ENCODE results near the gene SORL1. TPM values are rescaled to one million over a fixed set of nuclear protein-coding genes. Genes with fewer than 3 reads are reported as not detected.

SORL1 gene
- total and polyA plus RNA-seq, 2 of the 8 experiments (the other 6 are each of a cell fraction or from before 2014, with no cell fraction given) = 38.1 to 65.5 TPM

- Histone ChIP-seq H4K8ac (ENCODE audit: extremely low read depth, insufficient read depth, low read length) (no peak overlapping the region), H3K56ac (replicated peaks; ENCODE audit: insufficient read length, low read depth, low read length) (no peak overlapping the region), H3K4ac (replicated peaks; ENCODE audit: insufficient read length, low read depth, low read length) (no peak overlapping the region), H3K4me1 (replicated peaks in 1 of 4; ENCODE audit: control insufficient read depth in 3 of 4, insufficient read depth in 4 of 4, low read length in 3 of 4) (peaks cover 0 to 5% (median 2%) of the 10 kb centered on the region in 4 experiments; a peak in 2 of 7 replicates), H3K23ac (ENCODE audit: insufficient read length) (no peak overlapping the region), H3K14ac (ENCODE audit: insufficient read length) (no peak overlapping the region), H4K5ac (ENCODE audit: insufficient read length, low read depth, low read length) (no peak overlapping the region), H4K20me1 (replicated peaks in 1 of 2; ENCODE audit: control insufficient read depth in 1 of 2, insufficient read depth in 2 of 2, low read length in 2 of 2) (no peaks in the 10 kb centered on the region), H3K4me3 (ENCODE audit: extremely low read depth in 1 of 4, insufficient read depth in 2 of 4, low read depth in 3 of 4, low read length in 4 of 4) (no peak overlapping the region), H3K27me3 (replicated peaks in 1 of 4; ENCODE audit: control insufficient read depth in 3 of 4, extremely low read depth in 1 of 4, insufficient read depth in 3 of 4, low read length in 3 of 4) (no peaks in the 10 kb centered on the region), H3K4me2 (ENCODE audit: insufficient read depth in 1 of 2, low read depth in 2 of 2, low read length in 2 of 2) (no peak overlapping the region), H3K23me2 (ENCODE audit: low read depth, low read length) (no peaks in the 10 kb centered on the region), H2BK15ac (ENCODE audit: low read length) (no peak overlapping the region), H2AFZ (ENCODE audit: low read length) (no peak overlapping the region), H2BK12ac (ENCODE audit: low read depth, low read length) (no peak overlapping the region), H4K91ac (replicated peaks; ENCODE audit: insufficient read length, low read length) (no peak overlapping the region), H2BK120ac (replicated peaks; ENCODE audit: low read depth, low read length) (no peak overlapping the region), H3K79me2 (ENCODE audit: control insufficient read depth in 1 of 2, insufficient read depth in 2 of 2, low read length in 2 of 2) (no peaks in the 10 kb centered on the region), H3K9ac (replicated peaks in 1 of 4; ENCODE audit: extremely low read depth in 1 of 4, low read depth in 3 of 4, low read length in 3 of 4) (no peak overlapping the region), H2BK20ac (ENCODE audit: low read length) (no peak overlapping the region), H3K36me3 (ENCODE audit: control insufficient read depth in 2 of 4, insufficient read depth in 4 of 4, low read length in 3 of 4) (peaks cover 14 to 34% (median 31%) of the 10 kb centered on the region in 4 experiments; a peak in 7 of 8 replicates), H3K9me3 (ENCODE audit: insufficient read depth in 2 of 2, low read depth in 1 of 2, low read length in 1 of 2) (no peaks in the 10 kb centered on the region), H3K18ac (ENCODE audit: extremely low read depth, low read length) (no peak overlapping the region), H2AK5ac (ENCODE audit: low read depth, low read length) (no peak overlapping the region), H2BK5ac (ENCODE audit: low read depth, low read length) (no peak overlapping the region), H3K27ac (ENCODE audit: low read depth, low read length) (no peak overlapping the region), H3K79me1 (ENCODE audit: low read depth, low read length) (no peaks in the 10 kb centered on the region; the same call in 1 of the 2 replicates)
- ChIA-PET CTCF (ENCODE audit: partially characterized antibody) (interaction anchor here (1.2 kb wide), 1 partner anchor 54 kb away, joined by 3 read pairs; no protein-coding TSS in a partner anchor), POLR2A (ENCODE audit: partially characterized antibody) (interaction anchor here (0.6 kb wide), 1 partner anchor 20 kb away, joined by 3 read pairs; no protein-coding TSS in a partner anchor)
- 95% methylated on average over 4 of the region's 4 CpGs; no CpG with 5 or more reads in 1 of the 2 experiments for WGBS, 2 experiments (ENCODE audit: extremely low coverage in 1 of 2, insufficient coverage in 1 of 2, insufficient read length in 1 of 2, insufficient replicate concordance in 2 of 2, low coverage in 1 of 2, low lambda C conversion rate in 2 of 2, missing lambda C conversion rate in 1 of 2)
- FAIRE-seq (no peak), DNase-seq (ENCODE audit: low read depth in 1 of 2, low spot score in 2 of 2) (no peak)
- TF ChIP-seq, protein P1, sequence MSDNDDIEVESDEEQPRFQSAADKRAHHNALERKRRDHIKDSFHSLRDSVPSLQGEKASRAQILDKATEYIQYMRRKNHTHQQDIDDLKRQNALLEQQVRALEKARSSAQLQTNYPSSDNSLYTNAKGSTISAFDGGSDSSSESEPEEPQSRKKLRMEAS (IDR thresholded peaks at IDR 0.05) = no peak
- no peak for TF ChIP-seq FOSL1 (IDR thresholded peaks at IDR 0.05; ENCODE audit: insufficient read depth, low read depth, low read length)
- TF ChIP-seq TAF1 (IDR thresholded peaks at IDR 0.05; ENCODE audit: low read depth, low read length) = no peak
- no peak for TF ChIP-seq KDM5A (IDR thresholded peaks at IDR 0.05; ENCODE audit: low read length)
- no peak for TF ChIP-seq EZH2 (IDR thresholded peaks at IDR 0.05; ENCODE audit: low read depth, low read length, severe bottlenecking)
- TF ChIP-seq CHD1 (IDR thresholded peaks at IDR 0.05; ENCODE audit: low read depth, low read length) = no peak
- TF ChIP-seq TCF12 (IDR thresholded peaks at IDR 0.05; ENCODE audit: low read depth, low read length) = no peak
- TF ChIP-seq NRF1 (IDR thresholded peaks at IDR 0.05; ENCODE audit: low read depth, low read length) = no peak
- TF ChIP-seq PHF8 (conservative IDR thresholded peaks at IDR 0.05; ENCODE audit: low read depth, low read length) = no peak
- TF ChIP-seq CREB1 (IDR thresholded peaks at IDR 0.05) = no peak
These were observed 110.9 kb downstream of the SORL1 start for GRCh38 chr11:121563003-121563402.

Data from H1 (cell line).